Measurements from ENCODE around the gene PLCB2. TPM values are rescaled to one million over a fixed set of nuclear protein-coding genes. Genes with fewer than 3 reads are reported as not detected.

The PLCB2 gene, protein sequence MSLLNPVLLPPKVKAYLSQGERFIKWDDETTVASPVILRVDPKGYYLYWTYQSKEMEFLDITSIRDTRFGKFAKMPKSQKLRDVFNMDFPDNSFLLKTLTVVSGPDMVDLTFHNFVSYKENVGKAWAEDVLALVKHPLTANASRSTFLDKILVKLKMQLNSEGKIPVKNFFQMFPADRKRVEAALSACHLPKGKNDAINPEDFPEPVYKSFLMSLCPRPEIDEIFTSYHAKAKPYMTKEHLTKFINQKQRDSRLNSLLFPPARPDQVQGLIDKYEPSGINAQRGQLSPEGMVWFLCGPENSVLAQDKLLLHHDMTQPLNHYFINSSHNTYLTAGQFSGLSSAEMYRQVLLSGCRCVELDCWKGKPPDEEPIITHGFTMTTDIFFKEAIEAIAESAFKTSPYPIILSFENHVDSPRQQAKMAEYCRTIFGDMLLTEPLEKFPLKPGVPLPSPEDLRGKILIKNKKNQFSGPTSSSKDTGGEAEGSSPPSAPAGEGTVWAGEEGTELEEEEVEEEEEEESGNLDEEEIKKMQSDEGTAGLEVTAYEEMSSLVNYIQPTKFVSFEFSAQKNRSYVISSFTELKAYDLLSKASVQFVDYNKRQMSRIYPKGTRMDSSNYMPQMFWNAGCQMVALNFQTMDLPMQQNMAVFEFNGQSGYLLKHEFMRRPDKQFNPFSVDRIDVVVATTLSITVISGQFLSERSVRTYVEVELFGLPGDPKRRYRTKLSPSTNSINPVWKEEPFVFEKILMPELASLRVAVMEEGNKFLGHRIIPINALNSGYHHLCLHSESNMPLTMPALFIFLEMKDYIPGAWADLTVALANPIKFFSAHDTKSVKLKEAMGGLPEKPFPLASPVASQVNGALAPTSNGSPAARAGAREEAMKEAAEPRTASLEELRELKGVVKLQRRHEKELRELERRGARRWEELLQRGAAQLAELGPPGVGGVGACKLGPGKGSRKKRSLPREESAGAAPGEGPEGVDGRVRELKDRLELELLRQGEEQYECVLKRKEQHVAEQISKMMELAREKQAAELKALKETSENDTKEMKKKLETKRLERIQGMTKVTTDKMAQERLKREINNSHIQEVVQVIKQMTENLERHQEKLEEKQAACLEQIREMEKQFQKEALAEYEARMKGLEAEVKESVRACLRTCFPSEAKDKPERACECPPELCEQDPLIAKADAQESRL
- total RNA-seq, result under 0.01 and 0.05 TPM in 2 replicates

DNA sequence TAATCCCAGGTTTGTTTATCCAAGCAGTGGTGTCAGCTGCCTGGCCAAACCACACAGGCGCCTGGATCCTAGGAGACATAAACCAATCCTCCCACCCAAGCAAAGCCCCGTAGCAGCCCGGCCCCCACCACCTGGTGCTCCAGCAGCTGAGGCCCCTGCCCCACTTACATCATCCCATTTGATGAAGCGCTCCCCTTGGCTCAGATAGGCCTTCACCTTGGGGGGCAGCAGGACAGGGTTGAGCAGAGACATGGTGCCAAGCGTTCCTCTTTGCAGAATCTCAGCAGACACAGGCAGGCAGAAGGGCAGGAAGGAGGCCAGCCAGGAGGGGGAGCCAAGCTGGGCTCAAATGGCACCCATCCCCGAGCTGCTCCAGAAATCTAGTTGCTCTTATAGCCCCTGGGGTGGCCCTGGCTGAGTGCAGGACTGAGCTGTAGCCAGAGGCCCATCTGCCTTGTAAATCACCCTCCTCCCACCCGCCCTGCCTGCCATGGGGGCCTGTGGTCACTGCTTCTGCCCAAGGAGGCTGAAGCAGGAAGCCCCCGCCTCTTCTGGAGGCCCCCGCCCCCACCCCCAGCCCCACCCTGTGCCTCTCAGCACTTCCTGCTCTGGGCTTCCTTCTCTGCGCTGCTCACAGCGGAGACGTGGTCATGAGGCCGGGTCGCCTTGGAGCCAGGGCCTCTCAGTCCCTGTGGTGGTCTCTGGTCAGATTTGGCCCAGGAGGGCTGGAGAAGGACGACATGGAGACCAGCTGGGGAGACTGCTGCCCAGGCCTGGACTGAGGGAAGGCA is at the start of gene PLCB2:
TSS of gene PLCB2 (minus strand) at position 515 of the 791 bp plus-strand sequence. CDS start at position 252, 263 bp downstream.
- no peak for DNase-seq

- DNase-seq, result no peak
Measured at GRCh38 chr15:40357246-40357645, 49.5 kb upstream of the PLCB2 start.

GRCh38 chr15:40355976-40356585 is 48.3 kb upstream of the PLCB2 start:
- DNase-seq, result no peak

DNA sequence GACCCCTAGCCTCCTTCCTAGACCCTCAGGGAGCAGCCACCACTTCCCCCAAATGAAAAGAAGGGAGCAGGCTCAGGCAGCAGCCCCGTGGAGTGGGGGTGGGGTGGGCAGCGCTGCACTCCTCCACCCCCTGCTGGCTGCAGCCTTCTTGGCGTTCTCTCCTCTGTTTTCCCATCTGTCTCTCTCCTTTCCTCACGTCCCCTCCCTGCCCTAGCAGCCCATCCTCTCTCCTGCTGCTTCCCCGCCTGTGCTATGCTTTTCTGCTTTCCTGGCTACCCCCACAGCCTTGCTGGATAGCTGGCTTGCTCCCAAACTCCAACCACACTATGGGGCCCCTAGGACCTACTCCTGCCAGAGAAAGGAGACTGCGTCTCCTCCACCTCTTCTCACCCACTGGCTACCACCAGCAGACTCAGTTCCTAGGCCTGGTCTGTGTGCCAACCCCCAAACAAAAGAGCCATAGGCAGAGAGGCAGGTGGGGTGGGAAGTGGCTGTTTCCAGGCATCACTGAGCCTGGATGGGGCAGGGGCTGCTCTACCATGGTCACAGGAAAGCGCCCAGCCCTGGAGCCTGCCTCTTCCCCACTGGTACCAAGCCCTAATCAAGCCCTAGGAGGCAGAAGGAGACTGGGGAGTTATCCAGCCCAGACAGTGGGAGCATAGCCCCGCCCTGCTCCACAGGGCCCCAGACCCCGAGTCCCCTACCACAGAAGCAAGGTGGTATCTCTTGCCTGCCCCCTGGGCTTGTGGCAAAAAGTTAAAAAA is 46.9 kb upstream of the PLCB2 start:
- DNase-seq, result peak; percentile 39

- DNase-seq, result no peak
Measured at GRCh38 chr15:40353697-40354096, 46.0 kb upstream of the PLCB2 start.

- DNase-seq, result no peak
Measured at GRCh38 chr15:40352281-40352901, 44.7 kb upstream of the PLCB2 start.

- no peak for DNase-seq
Measured at GRCh38 chr15:40349163-40349562, 41.4 kb upstream of the PLCB2 start.

GRCh38 chr15:40348474-40348870 is 40.7 kb upstream of the PLCB2 start:
- DNase-seq, result no peak

DNA sequence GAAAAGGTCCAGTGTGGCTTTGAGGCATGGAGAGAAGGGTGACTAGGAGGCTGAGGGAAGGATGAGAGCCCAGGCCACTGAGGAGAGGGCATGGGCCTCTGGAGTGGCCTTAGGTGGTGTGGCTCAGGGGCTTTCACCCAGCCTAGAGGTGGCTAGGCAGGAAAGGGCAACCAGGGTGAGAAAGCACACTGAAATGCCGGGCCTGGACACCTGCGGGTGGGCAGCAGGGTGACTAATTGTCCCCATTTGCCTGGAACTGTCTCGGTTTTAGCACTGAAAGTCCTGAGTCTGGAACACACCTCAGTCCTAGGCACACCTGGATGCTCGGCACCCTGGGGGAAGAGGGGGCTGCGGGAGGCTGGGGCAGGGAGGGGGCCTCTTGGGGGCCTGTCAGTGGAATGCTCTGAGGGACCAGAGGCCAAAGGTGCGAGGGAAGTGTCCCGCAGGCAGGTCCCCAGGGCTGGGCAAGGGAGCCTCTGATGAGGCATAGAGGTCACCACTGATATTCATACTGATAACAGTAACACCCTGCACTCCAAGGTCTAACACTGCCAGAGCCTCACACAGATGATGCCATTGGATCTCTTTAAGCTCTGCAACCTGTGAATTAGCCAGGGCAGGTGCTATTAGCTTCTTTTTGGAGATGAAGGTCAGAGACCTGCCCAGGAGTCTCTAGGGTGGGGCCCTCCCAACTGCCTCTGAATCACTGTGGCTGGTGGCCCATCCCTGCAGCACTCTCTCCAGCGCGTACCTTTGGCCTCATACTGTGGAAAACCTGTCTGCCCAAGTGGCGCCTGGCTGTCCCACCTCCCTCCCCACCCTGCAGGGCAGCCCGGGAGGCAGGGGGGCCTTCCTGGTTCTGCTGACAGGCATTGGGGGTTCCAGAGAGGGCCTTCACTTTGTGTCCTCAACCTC is 40.1 kb upstream of the PLCB2 start:
- DNase-seq, result no peak

DNA sequence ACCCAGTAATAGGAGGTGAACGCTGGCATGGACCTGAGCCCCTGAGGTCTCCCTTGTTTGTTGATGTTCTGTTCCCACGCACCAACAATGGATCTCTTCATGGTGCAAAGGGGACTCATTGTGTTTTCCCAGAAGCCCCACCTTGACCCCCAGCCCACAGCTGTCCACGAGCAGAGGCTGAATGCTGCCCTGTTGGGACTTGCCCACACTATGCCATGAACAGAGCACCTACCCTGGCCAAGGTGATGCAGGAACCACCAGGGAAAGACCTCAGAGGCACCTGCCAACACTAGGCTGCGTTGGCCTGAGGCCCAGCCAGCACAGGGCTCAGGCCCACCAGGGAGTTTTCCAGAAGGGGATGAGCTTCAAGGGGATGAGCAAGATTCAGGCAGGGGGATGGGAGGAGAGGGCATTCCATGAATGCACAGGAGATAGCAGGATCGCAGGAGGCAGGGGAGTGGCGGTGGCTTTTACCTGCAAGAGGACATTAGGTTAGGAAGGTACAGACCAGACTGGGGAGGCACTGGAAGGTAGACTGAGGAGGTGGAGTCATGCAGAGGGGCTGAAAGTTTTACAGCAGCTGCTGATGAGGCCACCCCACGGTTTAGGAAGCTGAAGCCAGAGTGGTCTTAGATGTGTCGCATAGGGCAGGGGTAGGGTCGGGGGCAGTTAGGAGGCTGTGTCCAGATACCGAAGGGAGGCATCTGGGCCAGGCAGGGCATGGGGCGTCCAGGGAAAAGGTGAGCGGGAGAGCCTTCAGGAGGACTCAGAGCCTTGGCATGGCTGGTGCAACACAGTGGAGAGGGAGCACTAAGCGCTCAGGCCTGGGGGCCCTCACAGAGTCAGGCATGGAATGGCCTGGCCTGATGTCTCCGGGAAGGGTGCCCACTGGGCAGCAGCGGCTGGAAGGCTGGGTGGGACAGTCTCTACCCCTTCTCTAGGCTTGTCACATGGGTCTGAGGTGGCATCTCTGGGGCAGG is 39.1 kb upstream of the PLCB2 start:
- DNase-seq, result no peak

DNA sequence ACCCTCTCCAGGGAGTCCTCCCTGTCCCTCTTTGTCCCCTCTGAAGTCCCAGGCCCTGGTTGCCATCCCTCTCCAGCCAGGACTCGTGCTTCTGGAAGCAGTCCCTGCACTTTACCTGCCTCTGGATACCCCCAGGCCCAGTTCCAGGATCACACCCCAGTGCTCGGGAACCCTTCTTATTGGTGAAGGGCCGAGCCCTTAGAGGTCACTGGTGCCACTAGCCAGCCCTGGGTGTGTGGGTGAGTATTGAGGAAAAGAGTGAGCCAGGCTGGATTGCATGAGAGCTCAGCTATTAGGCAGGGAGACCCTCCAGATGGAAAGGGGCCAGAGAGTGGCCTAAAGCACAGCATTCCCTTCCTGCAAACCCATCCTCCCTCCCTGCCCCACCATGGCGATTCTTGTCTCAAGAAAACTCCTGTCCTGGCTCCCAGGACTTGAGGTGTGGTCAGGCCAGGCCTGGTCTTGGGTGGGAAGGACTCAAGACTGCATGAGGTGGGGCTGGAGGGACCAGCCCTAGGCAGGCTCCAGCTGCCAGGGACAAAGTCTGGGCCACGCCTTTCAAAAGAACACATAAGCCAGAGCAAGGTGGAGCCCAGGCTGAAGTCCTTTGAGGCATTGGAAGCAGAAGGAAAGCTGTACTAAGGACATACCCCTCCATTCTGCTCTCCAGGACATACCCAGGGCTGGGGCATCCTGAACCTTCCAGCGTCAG is 38.3 kb upstream of the PLCB2 start:
- DNase-seq, result no peak

- no peak for DNase-seq
Measured at GRCh38 chr15:40345225-40345866, 37.6 kb upstream of the PLCB2 start.

GRCh38 chr15:40344631-40345120 is 36.9 kb upstream of the PLCB2 start:
- peak; percentile 67 for DNase-seq

- DNase-seq, result peak; percentile 7
Measured at GRCh38 chr15:40344217-40344616, 36.5 kb upstream of the PLCB2 start.

GRCh38 chr15:40343512-40343911 is 35.8 kb upstream of the PLCB2 start:
- peak; percentile 97 for DNase-seq
